ENCODE measurements around the gene STX8.
A peak's percentile ranks its signal among the peaks of the same experiment; 100 is the strongest.

Gene STX8

GRCh38 chr17:9298135-9298534 is 277.5 kb downstream of the STX8 start:
- DNase-seq (ENCODE audit: low read depth): no peak
- H3K4me3 ChIP-seq (ENCODE audit: low read depth, low read length): no peak overlapping the region
- no peak for TF ChIP-seq CTCF (conservative IDR thresholded peaks at IDR 0.05; ENCODE audit: low read depth, low read length)

- no peak for DNase-seq (ENCODE audit: low read depth)
- H3K4me3 ChIP-seq (ENCODE audit: low read depth, low read length): no peak overlapping the region
- TF ChIP-seq CTCF (conservative IDR thresholded peaks at IDR 0.05; ENCODE audit: low read depth, low read length): no peak
Measured at GRCh38 chr17:9294661-9295210, 280.9 kb downstream of the STX8 start.

GRCh38 chr17:9292561-9292941 is 283.1 kb downstream of the STX8 start:
- H3K4me3 ChIP-seq (ENCODE audit: low read depth, low read length): no peak overlapping the region
- DNase-seq (ENCODE audit: low read depth): no peak
- no peak for TF ChIP-seq CTCF (conservative IDR thresholded peaks at IDR 0.05; ENCODE audit: low read depth, low read length)

GRCh38 chr17:9291912-9292560 is 283.6 kb downstream of the STX8 start:
- H3K4me3 ChIP-seq (ENCODE audit: low read depth, low read length): no peak overlapping the region
- peak; percentile 58 for DNase-seq (ENCODE audit: low read depth)
- peak; percentile 81 for TF ChIP-seq CTCF (conservative IDR thresholded peaks at IDR 0.05; ENCODE audit: low read depth, low read length)

GRCh38 chr17:9290226-9290613 is 285.4 kb downstream of the STX8 start:
- no peak overlapping the region for H3K4me3 ChIP-seq (ENCODE audit: low read depth, low read length)
- no peak for DNase-seq (ENCODE audit: low read depth)
- TF ChIP-seq CTCF (conservative IDR thresholded peaks at IDR 0.05; ENCODE audit: low read depth, low read length): no peak

GRCh38 chr17:9287306-9287705 is 288.3 kb downstream of the STX8 start:
- TF ChIP-seq CTCF (conservative IDR thresholded peaks at IDR 0.05; ENCODE audit: low read depth, low read length): no peak
- H3K4me3 ChIP-seq (ENCODE audit: low read depth, low read length): no peak overlapping the region
- DNase-seq (ENCODE audit: low read depth): no peak

GRCh38 chr17:9286434-9286833 is 289.2 kb downstream of the STX8 start:
- no peak overlapping the region for H3K4me3 ChIP-seq (ENCODE audit: low read depth, low read length)
- DNase-seq (ENCODE audit: low read depth): no peak
- TF ChIP-seq CTCF (conservative IDR thresholded peaks at IDR 0.05; ENCODE audit: low read depth, low read length): no peak

Data from choroid plexus epithelial cell (primary cell).